Smooth muscle cell (in vitro differentiated cells): ENCODE results near the gene SAP25. TPM values are rescaled to one million over a fixed set of nuclear protein-coding genes. Genes with fewer than 3 reads are reported as not detected.

Experiments
- DNase-seq: peaks from one replicate; lab custom pipeline; 2025; ENCODE audit not compliant: unreplicated experiment; lab: John Stamatoyannopoulos, UW
- H2AFZ ChIP-seq: fragments of 200-600 bp; sonication (generic); 2 replicates; pipeline ENCODE4 v1.6.0; 2016; ENCODE audit warnings: antibody characterized with exemption, low read depth, mild to moderate bottlenecking
- H3F3A ChIP-seq: fragments of 200-600 bp; sonication (generic); 2 replicates; pipeline ENCODE4 v1.6.0; 2017; ENCODE audit warnings: antibody characterized with exemption, low read depth
- H3K27ac ChIP-seq: fragments of 200-600 bp; sonication (generic); 2 replicates; pipeline ENCODE4 v1.5.1; 2016; ENCODE audit warnings: low read depth, mild to moderate bottlenecking
- H3K27me3 ChIP-seq: fragments of 200-600 bp; sonication (generic); 2 replicates; pipeline ENCODE4 v1.6.1; 2016; ENCODE audit warnings: low read depth, mild to moderate bottlenecking
- H3K36me3 ChIP-seq: fragments of 200-600 bp; sonication (generic); 2 replicates; pipeline ENCODE4 v1.5.1; 2016; ENCODE audit warnings: low read depth
- H3K4me1 ChIP-seq: fragments of 200-600 bp; sonication (generic); 2 replicates; pipeline ENCODE4 v1.5.1; 2016; ENCODE audit warnings: low read depth
- H3K4me2 ChIP-seq: fragments of 200-600 bp; sonication (generic); 2 replicates; pipeline ENCODE4 v1.6.0; 2016; ENCODE audit warnings: mild to moderate bottlenecking
- H3K4me3 ChIP-seq: fragments of 200-600 bp; sonication (generic); 2 replicates; pipeline ENCODE4 v1.5.1; 2016; ENCODE audit warnings: mild to moderate bottlenecking
- H3K79me2 ChIP-seq: fragments of 200-600 bp; sonication (generic); 2 replicates; pipeline ENCODE4 v1.6.0; 2016; ENCODE audit warnings: low read depth, mild to moderate bottlenecking
- H3K9ac ChIP-seq: fragments of 200-600 bp; sonication (generic); 2 replicates; pipeline ENCODE4 v1.6.0; 2016; ENCODE audit warnings: low read depth
- H3K9me3 ChIP-seq: fragments of 200-600 bp; sonication (generic); replicated peaks from 2 replicates; pipeline ENCODE4 v1.5.1; 2016; ENCODE audit warnings: low read depth
- H4K20me1 ChIP-seq: fragments of 200-600 bp; sonication (generic); 2 replicates; pipeline ENCODE4 v1.6.0; 2016; ENCODE audit warnings: low read depth
- WGBS: methylation state at CpG from one replicate; pipeline ENCODE4 v1.1.7; 2016; ENCODE audit warnings: low lambda C conversion rate; 5-methylcytosine and 5-hydroxymethylcytosine counted together
- polyA plus RNA-seq: library from polyadenylated mRNA; unstranded; fragments of >200 nt; fragmentation: Nextera tagmentation; extraction: Ambion mirVana; gene quantifications from 2 replicates; pipeline ENCODE4 v1.2.1, GENCODE V29; 2016
- total RNA-seq: library from RNA; depleted of rRNA; stranded (reverse); fragments of >200 nt; gene quantifications from 2 replicates; pipeline ENCODE4 v1.2.3, GENCODE V29; 2014
- TF ChIP-seq, protein P1 (sequence below): fragments of 200-600 bp; sonication (generic); IDR thresholded peaks from 2 replicates; pipeline ENCODE4 v1.5.1; 2017; ENCODE audit warnings: borderline replicate concordance, mild to moderate bottlenecking, antibody characterized with exemption; ENCODE audit not compliant: insufficient read depth, poor library complexity, severe bottlenecking

Gene SAP25
- total and polyA plus RNA-seq, 2 experiments from 2014 or later, result 1.9 TPM; not detected in 1

DNA sequence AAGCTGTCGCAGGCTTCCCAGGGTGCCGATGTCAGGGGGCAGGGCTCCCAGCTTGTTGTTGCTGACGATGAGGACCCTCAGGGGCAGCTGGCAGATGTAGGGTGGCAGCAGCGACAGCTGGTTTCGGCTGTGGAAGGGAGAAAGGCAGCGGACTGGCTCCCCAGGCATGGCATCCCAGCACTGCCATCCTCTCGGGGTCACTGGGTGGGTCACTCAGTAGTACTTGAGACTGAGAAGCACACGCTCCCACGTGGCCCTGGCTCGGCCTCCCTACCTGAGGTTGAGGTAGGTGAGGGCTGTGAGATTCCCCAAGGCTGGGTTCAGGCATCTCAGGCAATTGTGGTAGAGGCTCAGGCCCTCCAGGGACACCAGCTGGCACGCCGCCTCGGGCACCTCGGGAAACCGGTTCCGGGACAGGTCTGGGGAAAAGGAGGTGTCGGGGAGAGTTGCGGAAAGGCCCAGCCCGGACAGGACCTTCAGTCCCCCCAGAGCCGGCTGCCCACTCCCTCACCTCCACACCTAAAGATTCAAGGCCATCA is 8.4 kb upstream of the SAP25 start:
- H3K4me3 ChIP-seq, result no peak overlapping the region
- no peak overlapping the region for H2AFZ ChIP-seq
- peaks cover 11% of the 10 kb centered on the region for H3F3A ChIP-seq
- H3K79me2 ChIP-seq, result peaks cover 13% of the 10 kb centered on the region
- H3K9me3 ChIP-seq, result no peaks in the 10 kb centered on the region
- peaks cover 6% of the 10 kb centered on the region for H3K36me3 ChIP-seq
- no peaks in the 10 kb centered on the region for H3K27me3 ChIP-seq
- H3K27ac ChIP-seq, result no peak overlapping the region
- 93% methylated on average over 20 of the region's 20 CpGs for WGBS
- TF ChIP-seq, protein P1, sequence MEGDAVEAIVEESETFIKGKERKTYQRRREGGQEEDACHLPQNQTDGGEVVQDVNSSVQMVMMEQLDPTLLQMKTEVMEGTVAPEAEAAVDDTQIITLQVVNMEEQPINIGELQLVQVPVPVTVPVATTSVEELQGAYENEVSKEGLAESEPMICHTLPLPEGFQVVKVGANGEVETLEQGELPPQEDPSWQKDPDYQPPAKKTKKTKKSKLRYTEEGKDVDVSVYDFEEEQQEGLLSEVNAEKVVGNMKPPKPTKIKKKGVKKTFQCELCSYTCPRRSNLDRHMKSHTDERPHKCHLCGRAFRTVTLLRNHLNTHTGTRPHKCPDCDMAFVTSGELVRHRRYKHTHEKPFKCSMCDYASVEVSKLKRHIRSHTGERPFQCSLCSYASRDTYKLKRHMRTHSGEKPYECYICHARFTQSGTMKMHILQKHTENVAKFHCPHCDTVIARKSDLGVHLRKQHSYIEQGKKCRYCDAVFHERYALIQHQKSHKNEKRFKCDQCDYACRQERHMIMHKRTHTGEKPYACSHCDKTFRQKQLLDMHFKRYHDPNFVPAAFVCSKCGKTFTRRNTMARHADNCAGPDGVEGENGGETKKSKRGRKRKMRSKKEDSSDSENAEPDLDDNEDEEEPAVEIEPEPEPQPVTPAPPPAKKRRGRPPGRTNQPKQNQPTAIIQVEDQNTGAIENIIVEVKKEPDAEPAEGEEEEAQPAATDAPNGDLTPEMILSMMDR, result no peak
- no peak for DNase-seq
- H3K4me1 ChIP-seq, result peaks cover 16% of the 10 kb centered on the region
- no peak overlapping the region for H3K4me2 ChIP-seq
- no peak overlapping the region for H3K9ac ChIP-seq
- H4K20me1 ChIP-seq, result peaks cover 41% of the 10 kb centered on the region

DNA sequence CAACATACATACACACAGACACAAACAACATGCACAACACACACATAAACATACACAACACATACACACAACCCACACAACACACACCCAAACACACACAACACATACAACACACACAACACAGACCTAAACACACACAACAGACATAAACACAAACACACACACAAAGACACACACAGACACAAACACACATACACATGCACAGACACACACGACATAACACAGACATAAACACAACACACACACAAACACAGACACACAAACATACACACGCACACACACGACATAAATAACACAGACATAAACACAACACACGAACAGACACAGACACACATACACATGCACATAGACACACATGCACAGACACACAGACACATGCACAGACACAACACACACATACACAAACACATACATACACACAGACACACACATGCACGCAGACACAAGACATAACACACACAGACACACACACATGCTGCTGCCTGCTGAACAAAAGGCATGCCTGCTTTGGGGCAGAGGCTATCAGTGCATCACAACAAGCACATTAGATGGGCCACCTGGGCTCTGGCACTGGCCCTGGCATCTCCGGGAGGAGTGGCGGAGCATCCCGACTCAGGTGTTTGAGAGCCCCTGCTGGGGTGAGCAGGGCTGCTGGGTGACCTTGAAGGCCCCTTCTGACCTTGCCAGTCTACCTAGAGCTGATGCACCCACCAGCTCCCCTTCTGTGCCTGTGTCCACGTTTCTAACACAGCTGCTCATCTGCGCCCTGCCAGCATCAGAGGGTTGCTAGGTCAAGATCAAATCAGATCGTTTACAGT is 7.0 kb upstream of the SAP25 start:
- Histone ChIP-seq H3K27ac (no peak overlapping the region), H4K20me1 (peaks cover 41% of the 10 kb centered on the region), H2AFZ (no peak overlapping the region), H3K9ac (no peak overlapping the region), H3F3A (peaks cover 11% of the 10 kb centered on the region), H3K27me3 (no peaks in the 10 kb centered on the region), H3K36me3 (peaks cover 6% of the 10 kb centered on the region), H3K9me3 (no peaks in the 10 kb centered on the region), H3K4me2 (no peak overlapping the region), H3K79me2 (peaks cover 13% of the 10 kb centered on the region), H3K4me3 (no peak overlapping the region), H3K4me1 (peaks cover 16% of the 10 kb centered on the region)
- 97% methylated on average over 11 of the region's 11 CpGs for WGBS
- no peak for DNase-seq
- TF ChIP-seq, protein P1, result no peak

DNA sequence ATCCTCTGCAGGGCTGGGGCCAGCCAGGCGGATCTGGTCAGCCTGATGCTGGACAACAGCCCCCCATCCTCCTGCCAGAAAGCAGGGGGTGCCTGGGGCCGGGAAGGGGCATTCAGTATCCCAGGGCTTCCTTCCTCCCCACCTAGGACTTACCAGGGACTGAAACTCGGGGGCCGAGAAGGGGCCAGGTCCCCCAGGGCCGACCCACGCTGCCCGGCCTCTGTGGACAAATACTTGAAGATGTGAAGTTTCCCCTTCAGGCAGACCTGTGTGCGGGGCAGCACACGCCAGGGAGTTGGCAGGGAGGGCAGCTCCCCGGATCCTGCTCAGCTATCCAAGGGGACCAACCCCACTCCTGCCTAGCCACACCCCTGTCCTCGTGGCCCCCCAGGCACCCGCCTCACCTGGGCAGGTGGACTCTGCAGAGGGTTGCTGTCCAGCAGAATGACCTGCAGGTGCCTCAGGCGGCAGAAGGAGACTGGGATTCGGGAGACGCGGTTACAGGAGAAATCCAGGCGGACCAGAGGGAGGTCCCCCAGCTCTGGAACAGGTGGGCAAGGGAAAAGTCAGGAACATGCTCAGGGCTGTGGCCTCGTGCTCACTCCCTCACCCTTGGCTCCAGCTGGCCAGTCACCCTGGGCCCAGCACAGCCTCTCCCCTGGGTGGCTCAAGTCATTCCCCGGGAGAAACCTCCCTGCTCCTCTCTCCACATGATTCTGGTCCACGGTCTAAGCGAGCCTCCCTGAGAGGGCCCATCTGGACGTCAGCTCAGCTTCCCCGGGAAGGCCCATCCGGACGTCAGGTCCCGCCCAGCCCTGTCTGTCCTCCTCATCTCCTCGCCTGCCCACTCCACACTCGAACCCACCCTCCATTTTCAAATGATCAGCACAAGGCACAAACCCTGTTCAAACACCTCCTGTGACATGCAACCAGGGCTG is 4.8 kb upstream of the SAP25 start:
- TF ChIP-seq, protein P1, result no peak
- peaks cover 21% of the 10 kb centered on the region for H4K20me1 ChIP-seq
- H3K79me2 ChIP-seq, result peaks cover 13% of the 10 kb centered on the region
- no peaks in the 10 kb centered on the region for H3K9me3 ChIP-seq
- H3K27me3 ChIP-seq, result no peaks in the 10 kb centered on the region
- no peak for DNase-seq
- no peak overlapping the region for H3K27ac ChIP-seq
- H3K9ac ChIP-seq, result no peak overlapping the region
- H3K4me3 ChIP-seq, result no peak overlapping the region
- no peak overlapping the region for H2AFZ ChIP-seq
- WGBS, result 97% methylated on average over 28 of the region's 28 CpGs
- H3K4me2 ChIP-seq, result no peak overlapping the region
- H3F3A ChIP-seq, result no peaks in the 10 kb centered on the region
- H3K4me1 ChIP-seq, result peaks cover 2% of the 10 kb centered on the region
- H3K36me3 ChIP-seq, result peaks cover 6% of the 10 kb centered on the region
